HG02884 (cell line): Measurements from ENCODE around the gene FEZ2.

Source experiments
- ATAC-seq: cut with Tn5 transposase; IDR thresholded peaks from one replicate; pipeline ENCODE4 v1.9.1; 2021; ENCODE audit warnings: mild to moderate bottlenecking, moderate library complexity; ENCODE audit not compliant: unreplicated experiment

Gene FEZ2

DNA sequence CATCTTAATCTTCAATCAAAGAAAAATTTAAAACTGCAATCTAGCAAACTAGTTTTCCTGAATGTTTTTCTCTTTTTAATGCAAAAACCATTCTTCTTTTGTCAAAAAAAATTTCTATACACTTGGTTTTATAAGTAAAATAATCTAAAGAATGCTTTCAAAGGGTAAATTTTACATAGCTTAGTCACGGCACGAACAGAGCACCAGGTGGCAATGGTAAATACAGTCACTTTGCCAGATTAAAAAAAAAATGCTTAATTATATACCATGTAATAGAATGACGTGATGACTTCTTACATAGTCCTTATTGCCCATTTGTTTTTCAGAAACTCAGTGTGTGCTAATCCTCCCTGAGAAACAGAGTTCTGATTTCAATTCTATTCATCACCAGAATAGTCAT, 10.4 kb downstream of the FEZ2 start:
- no peak for ATAC-seq

DNA sequence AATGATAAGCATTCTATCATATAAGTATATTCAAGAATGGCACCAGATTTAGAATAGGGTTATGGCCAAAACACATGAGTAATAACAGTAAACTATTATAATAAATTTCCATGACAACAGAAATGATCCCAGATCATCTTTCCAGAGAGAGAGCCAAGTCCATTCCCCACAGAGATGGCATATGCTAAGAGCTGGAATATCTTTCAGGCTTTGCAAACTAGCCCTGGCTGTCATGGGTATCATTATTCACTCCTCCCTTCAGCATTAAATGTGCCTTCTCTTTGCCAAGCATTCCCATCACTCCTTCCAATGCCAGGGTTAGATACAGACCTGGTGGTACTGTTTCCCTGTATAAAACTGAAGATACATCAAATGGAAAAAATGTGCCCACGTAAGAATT, 10.9 kb downstream of the FEZ2 start:
- no peak for ATAC-seq

DNA sequence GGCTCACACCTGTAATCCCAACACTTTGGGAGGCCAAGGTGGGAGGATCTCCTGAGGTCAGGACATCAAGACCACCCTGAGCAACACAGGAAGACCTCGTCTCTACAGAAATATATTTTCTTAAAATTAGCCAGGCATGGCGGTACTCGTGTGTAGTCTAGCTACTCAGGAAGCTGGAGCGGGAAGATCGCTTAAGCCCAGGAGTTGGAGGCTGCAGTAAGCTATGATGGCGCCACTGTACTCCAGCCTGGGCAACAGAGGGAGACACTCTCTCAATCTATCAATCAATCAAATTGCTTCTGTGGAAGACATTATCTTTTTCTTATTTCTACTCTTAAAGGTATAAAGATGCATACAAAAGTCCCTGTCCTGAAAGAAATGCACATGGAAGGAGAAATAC, 11.3 kb downstream of the FEZ2 start:
- no peak for ATAC-seq

DNA sequence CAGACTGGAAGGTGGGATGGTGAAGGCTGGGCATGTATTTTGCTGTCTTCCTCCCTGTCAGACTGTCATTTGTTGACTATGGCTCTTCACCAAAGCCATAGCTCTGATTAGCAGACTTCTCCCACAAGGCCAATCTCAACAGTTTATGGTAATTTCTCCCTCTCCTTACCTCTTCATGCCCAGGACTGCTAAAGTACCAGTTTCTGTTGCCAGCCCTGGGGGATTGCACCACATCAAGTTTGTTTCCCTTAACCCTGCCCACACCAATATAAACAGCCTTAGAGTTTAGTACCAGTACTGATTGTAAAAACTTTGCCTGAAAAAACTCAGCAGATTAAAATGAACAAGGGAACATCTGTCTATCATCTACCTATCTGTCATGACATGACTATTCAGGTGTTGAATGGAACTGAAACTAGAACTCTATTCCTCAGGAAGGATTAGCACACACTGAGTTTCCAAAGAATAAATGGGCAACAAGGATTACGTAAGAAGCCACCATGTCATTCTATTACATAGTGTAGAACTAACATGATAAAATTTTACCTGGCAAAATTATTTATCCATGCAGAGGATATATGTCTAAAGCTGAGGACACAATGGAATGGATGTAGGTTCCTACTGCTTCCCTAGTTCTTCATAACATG, 13.7 kb downstream of the FEZ2 start:
- ATAC-seq, result no peak

DNA sequence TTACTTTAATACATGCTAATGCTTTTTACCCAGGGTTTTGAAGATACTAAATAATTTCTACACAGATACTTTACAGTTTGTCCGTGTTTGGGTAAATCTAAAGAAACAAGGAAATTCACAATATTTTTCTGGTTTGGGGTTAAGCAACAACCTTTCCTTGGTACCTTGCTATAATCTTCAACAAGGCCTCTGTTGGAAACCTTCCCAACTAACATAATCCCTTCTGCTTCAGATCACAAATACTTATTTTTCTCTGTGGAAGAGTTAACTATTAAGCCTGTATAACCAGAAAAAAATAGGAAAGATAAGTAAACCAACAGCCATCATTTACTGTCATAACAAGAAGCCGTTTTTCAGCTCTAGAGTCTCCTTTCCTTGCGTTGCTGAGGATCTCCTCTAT, 15.0 kb downstream of the FEZ2 start:
- ATAC-seq, result no peak

DNA sequence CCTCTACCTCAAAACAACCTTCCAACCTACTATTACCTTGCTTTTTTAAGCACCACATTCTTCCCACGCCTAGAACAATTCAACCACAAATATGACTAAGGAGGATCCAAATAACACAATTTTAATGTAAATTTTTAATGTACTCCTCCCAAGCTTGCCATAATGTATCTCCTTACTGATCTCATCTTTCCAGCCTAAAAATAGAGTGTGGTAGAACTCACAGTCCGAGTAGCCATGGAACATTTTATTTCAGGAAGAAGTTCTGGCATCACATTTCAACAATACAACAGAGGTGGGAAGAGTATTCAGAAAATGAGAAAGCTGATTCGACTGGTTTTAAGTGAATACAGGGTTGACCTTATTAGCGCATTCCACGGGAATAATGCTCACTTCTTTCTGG, 15.4 kb downstream of the FEZ2 start:
- no peak for ATAC-seq

DNA sequence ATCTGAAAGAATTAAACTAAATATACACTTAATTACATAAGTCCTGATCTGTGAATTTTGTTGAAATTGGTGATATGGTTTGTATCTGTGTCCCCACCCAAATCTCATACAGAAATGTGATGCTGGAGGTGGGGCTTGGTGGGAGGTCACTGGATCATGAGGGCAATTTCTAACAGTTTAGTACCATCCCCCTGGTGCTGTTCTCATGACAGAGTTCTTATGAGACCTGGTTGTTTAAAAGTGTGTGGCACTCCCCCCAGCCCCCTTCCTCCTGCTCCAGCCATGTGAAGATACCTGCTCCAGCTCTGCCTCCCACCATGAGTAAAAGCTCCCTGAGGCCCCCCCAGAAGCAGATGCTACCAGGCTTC, 18.7 kb downstream of the FEZ2 start:
- ATAC-seq, result no peak

DNA sequence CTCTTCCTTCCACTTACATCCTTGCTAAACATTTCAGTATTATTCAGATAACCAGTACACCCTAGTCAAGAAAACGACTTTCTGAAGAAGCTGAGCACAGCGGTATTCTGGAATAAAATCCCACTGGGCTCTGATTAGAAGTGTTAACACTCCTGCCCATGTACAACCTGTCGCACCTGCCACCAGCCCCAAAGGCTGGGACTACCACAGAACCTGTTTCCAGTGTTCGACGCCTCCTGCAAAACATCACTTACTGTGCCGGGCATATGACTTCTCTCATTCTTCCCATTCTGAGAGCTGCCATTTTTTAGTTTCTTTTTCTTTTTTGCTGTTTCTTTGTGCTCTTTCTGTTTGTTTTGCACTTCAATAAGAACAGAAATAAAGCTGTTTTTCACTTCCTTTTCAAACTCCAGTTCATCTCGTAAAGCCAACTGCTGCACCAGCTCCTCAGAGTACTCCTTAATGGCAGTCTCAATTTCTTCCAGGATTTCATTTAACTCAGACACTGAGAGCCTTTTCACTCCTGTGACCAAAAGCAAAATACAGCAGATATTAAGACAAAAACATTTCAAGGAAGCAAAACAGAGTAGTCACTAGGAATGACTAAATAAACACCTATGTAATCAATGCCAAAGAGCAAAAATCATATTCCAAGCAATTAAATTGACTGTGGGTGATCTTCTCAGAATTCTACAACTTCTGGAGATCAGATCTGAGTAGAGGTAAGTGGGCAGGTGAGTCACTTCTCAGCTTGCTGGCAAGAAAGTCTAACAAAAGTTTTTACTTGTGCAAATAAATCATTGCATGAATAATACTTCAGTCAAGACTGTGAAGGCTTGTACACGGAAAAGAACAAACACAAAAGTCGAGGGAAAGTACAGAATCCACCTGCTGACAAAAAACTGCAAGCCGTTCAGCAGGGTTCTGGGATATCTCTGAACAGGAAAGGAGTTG, 19.3 kb downstream of the FEZ2 start:
- no peak for ATAC-seq

DNA sequence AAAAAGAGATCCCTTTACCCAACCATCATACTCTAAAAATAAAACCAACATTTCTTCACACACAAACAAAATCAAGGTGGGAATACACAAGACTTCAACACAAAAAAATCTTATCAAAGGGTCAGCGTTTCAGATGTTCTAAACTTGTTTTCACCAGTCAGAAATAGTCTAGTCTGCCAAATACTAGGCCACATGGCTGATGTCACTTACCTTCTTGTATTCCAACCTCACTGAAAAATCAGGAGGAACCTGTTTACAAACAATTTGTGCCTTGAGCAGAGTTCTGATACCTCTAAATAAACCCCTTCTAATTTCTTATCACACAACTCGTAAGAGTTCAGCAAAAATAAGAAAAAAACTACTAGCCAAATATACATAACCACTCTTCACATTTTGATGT, 20.1 kb downstream of the FEZ2 start:
- ATAC-seq, result no peak

DNA sequence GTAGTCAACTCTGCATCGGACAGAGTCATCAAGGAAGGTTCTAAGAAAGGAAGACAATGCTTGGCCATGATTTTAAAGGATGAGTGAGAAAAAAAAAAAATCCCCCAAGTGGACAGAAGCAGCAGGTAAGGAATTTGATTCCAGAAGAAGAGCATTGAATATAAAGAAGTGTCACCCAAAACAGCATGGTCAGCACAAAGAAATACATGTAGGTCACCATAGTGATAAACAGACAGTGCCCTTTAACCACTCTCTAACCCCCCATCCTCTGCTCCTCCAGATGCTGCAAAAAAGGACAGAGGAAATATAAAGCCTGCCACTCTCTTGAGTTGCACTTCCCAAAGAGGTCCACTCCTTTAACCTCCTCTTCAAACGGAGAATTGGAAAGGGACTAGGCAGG, 23.4 kb downstream of the FEZ2 start:
- ATAC-seq, result no peak

DNA sequence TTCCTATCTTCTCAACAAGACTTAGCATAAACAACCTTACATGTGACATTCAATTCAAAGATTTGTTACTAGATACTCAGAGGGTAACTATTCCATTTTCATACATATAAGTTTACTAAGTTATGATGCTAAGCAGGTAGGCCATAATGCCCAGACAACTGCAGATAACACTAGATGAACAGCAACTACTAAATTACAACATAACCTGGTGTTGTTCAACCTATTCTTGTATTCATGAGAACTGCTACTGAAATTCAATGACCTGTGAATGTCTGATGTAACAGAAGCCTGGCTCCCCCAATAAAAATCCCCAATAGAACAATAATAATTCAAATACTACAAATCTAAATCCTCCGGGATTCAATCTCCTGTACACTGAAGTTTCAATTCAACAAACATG, 24.8 kb downstream of the FEZ2 start:
- ATAC-seq, result no peak

DNA sequence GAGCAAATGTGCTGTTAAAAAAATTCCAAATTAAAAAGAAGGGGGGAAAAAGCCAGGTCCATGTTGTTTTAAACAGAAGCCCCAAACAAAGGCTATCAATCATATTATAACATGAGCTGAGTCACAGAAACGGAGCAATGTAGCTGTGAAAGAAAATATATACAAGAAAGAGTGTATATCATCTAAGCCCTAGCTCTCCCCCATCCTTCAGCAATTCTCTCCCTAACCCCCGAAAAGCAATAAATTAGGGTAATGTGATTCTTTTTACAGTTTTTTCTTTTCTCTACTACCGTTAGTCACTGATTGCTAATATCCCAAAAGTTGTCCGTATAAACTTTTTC, 25.3 kb downstream of the FEZ2 start:
- no peak for ATAC-seq

DNA sequence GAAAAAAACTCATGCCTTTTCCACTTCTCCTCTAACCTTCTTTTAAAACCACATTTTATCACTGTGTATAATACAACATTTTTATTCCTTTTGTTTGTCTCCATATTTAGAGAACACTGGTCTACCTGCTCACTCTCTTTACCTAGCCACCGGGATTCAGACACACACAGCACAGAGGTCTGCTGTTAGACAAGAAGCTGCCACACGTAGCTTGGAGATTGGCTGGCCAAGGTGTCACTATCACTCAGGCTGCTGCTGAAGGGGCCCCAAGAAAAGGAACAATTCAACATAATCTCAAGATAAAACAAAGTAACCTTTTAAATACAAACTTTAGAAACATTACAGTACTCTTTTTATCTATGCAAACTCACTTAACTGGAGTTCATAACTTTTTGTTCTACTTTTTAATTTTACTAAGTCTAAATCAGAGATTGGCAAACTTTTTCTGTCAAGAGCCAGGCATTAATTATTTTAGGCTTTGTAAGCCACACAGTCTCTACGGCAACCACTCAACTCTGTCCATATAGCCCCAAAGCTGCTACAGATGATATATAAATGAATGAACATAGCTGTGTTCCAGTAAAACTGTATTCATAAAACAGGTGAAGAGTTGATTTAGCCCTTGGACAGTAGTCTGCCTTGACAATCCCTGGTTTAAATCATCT, 25.8 kb downstream of the FEZ2 start:
- ATAC-seq, result no peak

DNA sequence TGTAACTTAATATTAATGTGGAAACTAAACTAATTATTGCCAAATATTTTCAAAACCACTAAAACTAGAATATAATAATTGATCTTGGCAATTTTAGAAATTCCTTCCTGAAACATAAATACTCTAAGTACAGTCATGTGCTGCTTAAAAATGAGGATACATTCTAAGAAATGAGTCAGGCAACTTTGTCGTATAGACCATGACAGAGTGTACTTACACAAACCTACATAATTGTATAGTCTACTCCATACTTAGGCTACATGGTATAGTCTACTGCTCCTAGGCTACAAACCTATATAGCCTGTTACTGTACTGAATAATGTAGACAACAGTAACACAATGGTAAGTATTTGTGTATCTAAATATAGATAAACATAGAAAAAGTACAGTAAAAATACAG, 27.6 kb downstream of the FEZ2 start:
- no peak for ATAC-seq

DNA sequence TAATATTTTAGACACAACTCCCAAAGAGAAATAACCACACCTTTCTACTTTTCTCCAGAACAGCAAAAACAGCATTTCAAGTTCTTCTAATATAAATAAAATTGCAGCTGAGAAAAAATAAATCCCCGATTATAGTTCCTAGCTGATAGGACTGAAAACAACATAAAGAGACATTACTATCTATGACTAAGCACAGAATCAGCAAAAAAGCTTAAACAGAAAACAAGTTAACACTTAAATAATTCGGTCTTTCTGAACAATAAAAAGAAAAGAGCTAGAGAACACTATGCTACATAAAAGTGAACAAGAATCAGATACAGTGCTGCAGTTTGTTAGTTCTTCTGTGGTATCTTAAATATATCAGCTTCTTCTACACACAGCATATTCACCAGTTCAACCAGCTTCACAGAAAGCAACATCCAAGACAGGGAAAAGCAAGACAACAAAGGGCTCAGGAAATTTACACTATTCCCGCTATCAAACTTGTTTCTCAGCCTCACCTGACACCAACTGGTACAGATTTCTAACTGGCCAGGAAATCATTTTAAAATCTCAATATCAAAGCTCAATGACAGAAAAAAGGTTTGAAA, 28.6 kb downstream of the FEZ2 start:
- ATAC-seq, result no peak

DNA sequence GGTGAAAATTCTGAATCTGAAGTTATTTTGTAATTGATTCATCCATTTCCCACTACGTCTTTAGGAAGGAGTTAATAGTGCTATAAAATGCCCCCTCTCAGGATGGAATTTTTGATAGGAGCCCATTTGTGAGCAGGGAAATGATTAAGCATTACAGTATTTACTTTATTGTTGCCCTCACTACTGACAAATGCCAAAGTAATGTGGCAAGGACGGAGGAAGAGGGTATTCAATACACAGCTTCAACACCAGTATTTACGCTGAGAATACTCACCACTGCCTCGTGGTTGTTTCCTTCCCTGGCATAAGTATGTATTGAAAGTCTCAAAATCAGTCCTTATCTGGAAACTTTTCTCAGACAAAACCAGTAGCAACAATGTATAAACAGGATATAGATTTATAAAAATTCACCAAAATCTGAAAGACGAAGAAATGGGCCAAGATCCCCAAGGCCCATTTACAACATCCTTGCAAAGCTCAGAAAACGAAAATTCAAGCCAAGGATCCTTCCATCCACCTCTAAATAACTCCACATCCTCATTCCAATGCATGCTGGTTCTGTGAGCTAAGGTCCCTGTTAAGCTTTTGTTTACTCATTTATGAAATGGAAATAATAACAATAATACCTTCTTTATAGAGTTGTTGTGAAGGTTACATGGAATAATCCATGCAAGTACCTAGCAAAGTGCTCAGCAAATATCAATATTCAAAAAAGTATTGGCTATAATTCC, 29.3 kb downstream of the FEZ2 start:
- ATAC-seq, result no peak

DNA sequence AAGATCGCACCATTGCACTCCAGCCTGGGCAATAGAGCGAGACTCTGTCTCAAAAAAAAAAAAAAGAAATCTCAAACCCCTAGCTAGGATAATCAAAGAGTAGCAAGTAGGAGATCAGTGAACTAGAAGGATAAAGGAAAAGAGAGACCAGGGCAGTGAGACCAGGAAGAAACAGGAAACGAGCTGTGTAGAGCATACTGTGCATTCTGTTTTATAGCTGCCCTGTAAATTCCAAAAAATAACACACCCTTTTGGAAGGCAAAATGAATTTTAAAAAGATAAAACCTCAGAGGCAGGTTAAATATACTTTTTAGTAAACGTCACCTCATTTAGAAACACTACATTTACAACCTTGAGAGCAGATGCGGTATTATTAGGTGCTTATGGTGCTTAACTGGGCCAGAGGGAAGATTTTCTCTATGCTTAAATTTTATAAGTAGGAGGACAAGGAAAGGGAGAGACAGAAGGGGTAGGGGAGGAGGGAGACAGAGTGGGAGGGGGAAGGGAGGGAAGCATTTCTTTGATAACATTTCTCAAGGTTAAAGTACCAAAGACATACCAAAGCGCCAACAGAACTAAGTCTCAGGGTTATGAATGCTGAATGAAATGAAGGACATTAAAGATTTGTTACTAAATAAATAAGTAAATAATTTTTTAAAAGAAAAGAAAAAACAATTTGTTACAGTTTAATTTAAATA, 30.1 kb downstream of the FEZ2 start:
- no peak for ATAC-seq

DNA sequence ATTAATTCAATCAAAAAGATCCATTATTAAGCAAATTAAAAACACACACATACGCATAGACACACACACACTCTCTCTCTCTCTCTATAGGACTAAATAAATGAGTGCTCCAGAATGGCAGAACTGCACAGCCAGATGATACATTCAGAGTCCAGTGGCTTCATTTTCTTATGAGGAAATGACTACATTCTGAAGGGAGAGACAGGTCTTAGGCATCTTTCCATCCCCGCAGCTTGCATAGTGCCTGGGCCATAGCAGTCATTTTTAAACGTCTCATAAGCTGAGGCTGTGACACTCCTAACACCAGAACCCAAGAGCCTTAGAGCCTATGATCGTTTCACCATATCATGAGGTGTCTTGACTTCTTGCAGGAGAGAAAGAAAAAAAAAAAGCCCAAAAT, 31.1 kb downstream of the FEZ2 start:
- no peak for ATAC-seq

DNA sequence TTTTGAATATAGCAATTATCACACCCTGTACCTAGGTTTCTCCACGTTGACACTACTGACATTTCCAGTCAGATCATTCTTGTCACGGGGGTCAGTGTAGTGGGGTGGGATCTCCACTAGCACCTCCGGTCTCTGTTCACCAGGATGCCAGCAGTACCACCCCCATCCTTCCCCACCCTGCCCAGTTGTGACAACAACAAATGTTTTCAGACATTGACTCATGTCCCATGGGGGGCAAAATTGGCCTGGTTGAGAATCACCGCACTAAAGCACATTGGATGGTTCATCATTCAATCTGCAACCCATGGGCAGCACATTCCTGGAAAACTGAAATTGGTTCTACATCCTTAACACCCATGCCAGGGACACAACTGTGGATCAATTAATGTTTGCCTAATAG, 32.3 kb downstream of the FEZ2 start:
- no peak for ATAC-seq

DNA sequence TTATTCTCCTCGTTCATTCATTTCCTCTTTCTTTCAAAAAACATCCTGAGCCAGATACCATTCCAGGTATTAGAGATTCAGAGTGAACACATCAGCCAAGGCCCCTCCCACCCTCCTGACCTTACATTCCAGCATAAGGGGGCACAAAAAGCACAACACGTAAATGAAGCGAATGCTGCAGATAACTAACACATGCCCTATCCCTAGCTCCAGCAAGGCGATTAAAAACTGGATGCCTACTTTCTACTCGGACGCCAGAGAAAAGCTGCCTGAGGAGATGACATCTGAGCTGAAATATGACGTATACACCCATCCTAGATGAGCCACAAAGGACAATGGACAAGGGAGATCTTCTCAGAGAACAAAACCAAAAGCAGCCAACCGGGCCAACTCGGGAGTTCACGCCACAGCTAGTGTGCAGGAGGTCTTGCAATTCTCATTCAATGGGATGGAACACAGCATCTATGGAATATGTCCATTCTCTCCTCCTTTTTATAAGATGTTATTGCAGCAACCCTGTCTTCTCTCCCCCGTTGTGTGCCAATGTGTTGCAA, 33.5 kb downstream of the FEZ2 start:
- no peak for ATAC-seq
